A549 (cell line): ENCODE results near the gene CYB561. TPM values are rescaled to one million over a fixed set of nuclear protein-coding genes. Genes with fewer than 3 reads are reported as not detected.
A peak's percentile ranks its signal among the peaks of the same experiment; 100 is the strongest.

Source experiments
- ATAC-seq, 2 experiments: fragments of 200-7000 bp in 1 of 2; fragments of >200 bp in 1 of 2; cut with Nextera tagmentation in 1 of 2; cut with Tn5 transposase in 1 of 2; 3 replicates each; pipeline versions ENCODE4 v1.8.0 to v1.9.1; 2018 to 2020; ENCODE audit warnings: mild to moderate bottlenecking in 1 of 2, moderate library complexity in 1 of 2
- CTCF ChIA-PET: fragments of 300-600 bp; sonication (Branson Sonifier 250); formaldehyde crosslinking; extraction: SDS; loops from one replicate; lab custom pipeline; 2021; ENCODE audit warnings: antibody characterized with exemption, inconsistent platforms; lab: Yijun Ruan, JAX
- POLR2A ChIA-PET: fragments of 350-600 bp; formaldehyde crosslinking; extraction: SDS; loops from one replicate; lab custom pipeline; 2021; ENCODE audit warnings: antibody characterized with exemption, inconsistent platforms; lab: Yijun Ruan, JAX
- DNase-seq, 2 experiments: peaks; one replicate each; pipeline versions ENCODE4 v3.0.0 to v3.0.0-alpha.2; 2011 to 2016; ENCODE audit warnings: low read depth in 1 of 2, low spot score in 1 of 2
- FAIRE-seq: peaks from 2 replicates; lab custom pipeline; 2011; peaks lifted over from hg19 to GRCh38; lab: Jason Lieb, UNC
- H3K27ac ChIP-seq, 2 experiments: fragments of >200 bp; sonication (Bioruptor Twin); formaldehyde crosslinking; 3 replicates each; pipeline ENCODE4 v1.5.1; 2016 to 2017
- H3K4me1 ChIP-seq: fragments of >200 bp; sonication (Bioruptor Twin); formaldehyde crosslinking; 3 replicates; pipeline ENCODE4 v1.6.1; 2016
- H3K4me2 ChIP-seq: fragments of >200 bp; sonication (Bioruptor Twin); formaldehyde crosslinking; 3 replicates; pipeline ENCODE4 v1.6.1; 2016
- H3K4me3 ChIP-seq: fragments of >200 bp; sonication (Bioruptor Twin); formaldehyde crosslinking; 3 replicates; pipeline ENCODE4 v1.5.1; 2016
- H3K9me3 ChIP-seq: fragments of >200 bp; sonication (Bioruptor Twin); formaldehyde crosslinking; 3 replicates; pipeline ENCODE4 v1.6.1; 2016
- BCL3 ChIP-seq: fragments of >200 bp; sonication (Bioruptor Twin); formaldehyde crosslinking; IDR thresholded peaks from 3 replicates; pipeline ENCODE4 v1.6.1; 2016
- BHLHE40 ChIP-seq: IDR thresholded peaks from 2 replicates; pipeline ENCODE4 v1.6.1; 2012; ENCODE audit warnings: low read depth, low read length, inconsistent platforms
- CHD4 ChIP-seq: fragments of 200-600 bp; sonication (generic); IDR thresholded peaks from 2 replicates; pipeline ENCODE4 v1.6.1; 2016; ENCODE audit warnings: antibody characterized with exemption, mild to moderate bottlenecking, borderline replicate concordance
- GATA3 ChIP-seq: IDR thresholded peaks from 2 replicates; pipeline ENCODE4 v1.6.1; 2012; ENCODE audit warnings: borderline replicate concordance
- HEYL ChIP-seq: fragments of 250-450 bp; sonication (Bioruptor Pico); IDR thresholded peaks from 2 replicates; pipeline ENCODE4 v1.8.0; 2021; ENCODE audit warnings: mild to moderate bottlenecking, moderate library complexity
- MAFK ChIP-seq: fragments of 450-650 bp; IDR thresholded peaks from 2 replicates; pipeline ENCODE4 v1.6.1; 2014; ENCODE audit not compliant: partially characterized antibody
- NPAS2 ChIP-seq: fragments of 250-450 bp; sonication (Bioruptor Pico); IDR thresholded peaks from 2 replicates; pipeline ENCODE4 v1.8.0; 2022; ENCODE audit warnings: mild to moderate bottlenecking, moderate library complexity, borderline replicate concordance
- POLR2AphosphoS2 ChIP-seq: conservative IDR thresholded peaks from 2 replicates; pipeline ENCODE4 v1.6.1; 2012; ENCODE audit warnings: low read length, improper control_type of control experiment, inconsistent platforms
- TP53 ChIP-seq: fragments of 250-450 bp; sonication (Bioruptor Pico); IDR thresholded peaks from 2 replicates; pipeline ENCODE4 v1.5.0; 2021; ENCODE audit warnings: mild to moderate bottlenecking, moderate library complexity
- USF2 ChIP-seq: fragments of 450-650 bp; IDR thresholded peaks from 2 replicates; pipeline ENCODE4 v1.6.1; 2014; ENCODE audit warnings: antibody characterized with exemption
- ZNF302 ChIP-seq: fragments of 250-450 bp; sonication (Bioruptor Pico); IDR thresholded peaks from 2 replicates; pipeline ENCODE4 v1.9.0; 2021; ENCODE audit warnings: inconsistent platforms, mild to moderate bottlenecking, moderate library complexity
- WGBS: methylation state at CpG from one replicate; pipeline ENCODE4 v1.1.6; 2017; ENCODE audit errors: missing lambda C conversion rate; 5-methylcytosine and 5-hydroxymethylcytosine counted together
- polyA plus RNA-seq, 4 experiments: library from polyadenylated mRNA; depleted of rRNA in 3 of 4; stranded (reverse); fragments of >200 nt; fragmentation: RNase III in 1 of 4; extraction: RNeasy Plus Mini Kit Qiagen cat#74134 plus additional on column Dnase treatment in 1 of 4; gene quantifications; 2 replicates in 3 of 4; 3 replicates in 1 of 4; pipeline ENCODE4 v1.2.3, GENCODE V29; 2011 to 2017
- TF ChIP-seq, protein P1 (sequence below): fragments of 200-600 bp; sonication (generic); IDR thresholded peaks from 2 replicates; pipeline ENCODE4 v1.6.1; 2016; ENCODE audit warnings: antibody characterized with exemption, mild to moderate bottlenecking, moderate library complexity
- TF ChIP-seq, protein P2 (sequence below): fragments of >200 bp; sonication (Bioruptor Twin); formaldehyde crosslinking; IDR thresholded peaks from 3 replicates; pipeline ENCODE4 v1.5.1; 2016

The CYB561 gene
- polyA plus RNA-seq, 2 of the 4 experiments (the other 2 are of a cell fraction): 16.6 to 27.2 TPM

DNA sequence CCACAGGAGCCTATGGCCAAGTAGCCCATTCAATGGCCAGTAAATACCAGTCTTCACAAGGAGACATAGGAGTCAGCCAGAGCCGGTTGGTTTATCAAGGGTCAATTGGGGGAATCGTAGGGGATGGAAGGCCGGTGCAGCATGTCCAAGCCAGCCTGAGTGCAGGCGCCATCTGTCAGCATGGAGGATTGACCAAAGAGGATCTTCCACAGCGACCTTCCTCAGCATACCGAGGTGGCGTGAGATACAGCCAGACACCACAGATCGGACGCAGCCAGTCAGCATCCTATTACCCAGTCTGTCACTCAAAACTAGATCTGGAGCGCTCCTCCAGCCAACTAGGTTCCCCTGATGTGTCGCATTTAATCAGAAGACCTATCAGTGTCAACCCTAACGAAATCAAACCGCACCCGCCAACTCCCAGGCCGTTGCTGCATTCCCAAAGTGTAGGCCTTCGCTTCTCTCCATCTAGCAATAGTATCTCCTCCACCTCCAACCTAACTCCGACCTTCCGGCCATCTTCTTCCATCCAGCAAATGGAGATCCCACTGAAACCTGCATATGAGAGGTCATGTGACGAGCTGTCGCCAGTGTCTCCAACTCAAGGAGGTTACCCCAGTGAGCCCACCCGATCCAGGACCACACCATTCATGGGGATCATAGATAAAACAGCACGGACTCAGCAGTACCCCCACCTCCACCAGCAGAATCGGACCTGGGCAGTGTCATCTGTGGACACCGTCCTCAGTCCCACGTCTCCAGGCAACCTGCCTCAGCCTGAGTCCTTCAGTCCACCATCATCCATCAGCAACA, 25.0 kb downstream of the CYB561 start (continued):
- TF ChIP-seq, protein P1, sequence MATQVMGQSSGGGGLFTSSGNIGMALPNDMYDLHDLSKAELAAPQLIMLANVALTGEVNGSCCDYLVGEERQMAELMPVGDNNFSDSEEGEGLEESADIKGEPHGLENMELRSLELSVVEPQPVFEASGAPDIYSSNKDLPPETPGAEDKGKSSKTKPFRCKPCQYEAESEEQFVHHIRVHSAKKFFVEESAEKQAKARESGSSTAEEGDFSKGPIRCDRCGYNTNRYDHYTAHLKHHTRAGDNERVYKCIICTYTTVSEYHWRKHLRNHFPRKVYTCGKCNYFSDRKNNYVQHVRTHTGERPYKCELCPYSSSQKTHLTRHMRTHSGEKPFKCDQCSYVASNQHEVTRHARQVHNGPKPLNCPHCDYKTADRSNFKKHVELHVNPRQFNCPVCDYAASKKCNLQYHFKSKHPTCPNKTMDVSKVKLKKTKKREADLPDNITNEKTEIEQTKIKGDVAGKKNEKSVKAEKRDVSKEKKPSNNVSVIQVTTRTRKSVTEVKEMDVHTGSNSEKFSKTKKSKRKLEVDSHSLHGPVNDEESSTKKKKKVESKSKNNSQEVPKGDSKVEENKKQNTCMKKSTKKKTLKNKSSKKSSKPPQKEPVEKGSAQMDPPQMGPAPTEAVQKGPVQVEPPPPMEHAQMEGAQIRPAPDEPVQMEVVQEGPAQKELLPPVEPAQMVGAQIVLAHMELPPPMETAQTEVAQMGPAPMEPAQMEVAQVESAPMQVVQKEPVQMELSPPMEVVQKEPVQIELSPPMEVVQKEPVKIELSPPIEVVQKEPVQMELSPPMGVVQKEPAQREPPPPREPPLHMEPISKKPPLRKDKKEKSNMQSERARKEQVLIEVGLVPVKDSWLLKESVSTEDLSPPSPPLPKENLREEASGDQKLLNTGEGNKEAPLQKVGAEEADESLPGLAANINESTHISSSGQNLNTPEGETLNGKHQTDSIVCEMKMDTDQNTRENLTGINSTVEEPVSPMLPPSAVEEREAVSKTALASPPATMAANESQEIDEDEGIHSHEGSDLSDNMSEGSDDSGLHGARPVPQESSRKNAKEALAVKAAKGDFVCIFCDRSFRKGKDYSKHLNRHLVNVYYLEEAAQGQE: no peak
- TF ChIP-seq POLR2AphosphoS2 (no peak), CHD4 (no peak), USF2 (no peak), TP53 (CRISPR knock-in tag) (no peak)
- TF ChIP-seq, protein P2, sequence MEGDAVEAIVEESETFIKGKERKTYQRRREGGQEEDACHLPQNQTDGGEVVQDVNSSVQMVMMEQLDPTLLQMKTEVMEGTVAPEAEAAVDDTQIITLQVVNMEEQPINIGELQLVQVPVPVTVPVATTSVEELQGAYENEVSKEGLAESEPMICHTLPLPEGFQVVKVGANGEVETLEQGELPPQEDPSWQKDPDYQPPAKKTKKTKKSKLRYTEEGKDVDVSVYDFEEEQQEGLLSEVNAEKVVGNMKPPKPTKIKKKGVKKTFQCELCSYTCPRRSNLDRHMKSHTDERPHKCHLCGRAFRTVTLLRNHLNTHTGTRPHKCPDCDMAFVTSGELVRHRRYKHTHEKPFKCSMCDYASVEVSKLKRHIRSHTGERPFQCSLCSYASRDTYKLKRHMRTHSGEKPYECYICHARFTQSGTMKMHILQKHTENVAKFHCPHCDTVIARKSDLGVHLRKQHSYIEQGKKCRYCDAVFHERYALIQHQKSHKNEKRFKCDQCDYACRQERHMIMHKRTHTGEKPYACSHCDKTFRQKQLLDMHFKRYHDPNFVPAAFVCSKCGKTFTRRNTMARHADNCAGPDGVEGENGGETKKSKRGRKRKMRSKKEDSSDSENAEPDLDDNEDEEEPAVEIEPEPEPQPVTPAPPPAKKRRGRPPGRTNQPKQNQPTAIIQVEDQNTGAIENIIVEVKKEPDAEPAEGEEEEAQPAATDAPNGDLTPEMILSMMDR: no peak

GRCh38 chr17:63419949-63420867, 25.9 kb downstream of the CYB561 start:
- CTCF ChIA-PET: interaction anchor here (1.1 to 17.8 kb wide), 10 partner anchors 12 to 748 kb away, joined by 3 to 364 read pairs (median 13); partner anchors contain the start of genes ACE and CYB561

GRCh38 chr17:63419398-63419797, 26.7 kb downstream of the CYB561 start:
- POLR2A ChIA-PET: interaction anchor here (0.6 kb wide), 1 partner anchor 67 kb away, joined by 3 read pairs; no protein-coding TSS in a partner anchor

More at GRCh38 chr17:63419949-63420867, 25.9 kb downstream of the CYB561 start:
- H3K4me3 ChIP-seq: no peak overlapping the region
- 89% methylated on average over 23 of the region's 23 CpGs for WGBS
- no peaks in the 10 kb centered on the region for H3K9me3 ChIP-seq
- no peak for ATAC-seq
- no peak overlapping the region for H3K27ac ChIP-seq
- DNase-seq: no peak
- POLR2A ChIA-PET: no interaction called here
- H3K4me1 ChIP-seq: no peaks in the 10 kb centered on the region
- TF ChIP-seq HEYL (CRISPR knock-in tag) (no peak), CHD4 (no peak), BHLHE40 (no peak), GATA3 (no peak)
- no peak overlapping the region for H3K4me2 ChIP-seq
- no peak for FAIRE-seq

More at GRCh38 chr17:63419398-63419797, 26.7 kb downstream of the CYB561 start:
- WGBS: 96% methylated on average over 2 of the region's 2 CpGs
- Histone ChIP-seq H3K4me3 (no peak overlapping the region), H3K4me1 (no peaks in the 10 kb centered on the region), H3K9me3 (no peaks in the 10 kb centered on the region), H3K27ac (no peak overlapping the region), H3K4me2 (no peak overlapping the region)
- CTCF ChIA-PET: interaction anchor here (1.0 to 9.0 kb wide), 10 partner anchors 8 to 747 kb away, joined by 3 to 90 read pairs (median 10); partner anchors contain the start of gene ACE
- TF ChIP-seq BCL3: no peak
- no peak for TF ChIP-seq ZNF302 (CRISPR knock-in tag)
- TF ChIP-seq NPAS2: no peak
- TF ChIP-seq MAFK: peak; percentile 96
- DNase-seq: no peak
- FAIRE-seq: no peak
- no peak for ATAC-seq
